22Rv1 (cell line): Measurements from ENCODE around the gene CPAMD8.

Experiments
- ZFX ChIP-seq: fragments of 450-650 bp; IDR thresholded peaks from 2 replicates; pipeline ENCODE4 v1.6.1; 2017; ENCODE audit warnings: antibody characterized with exemption, borderline replicate concordance
- TF ChIP-seq, protein P1 (sequence below): fragments of 450-650 bp; IDR thresholded peaks from 2 replicates; pipeline ENCODE4 v1.5.1; 2017; ENCODE audit warnings: mild to moderate bottlenecking

GRCh38 chr19:16919496-16919895 lies 107.1 kb downstream of the CPAMD8 start:
- no peak for TF ChIP-seq ZFX
- TF ChIP-seq, protein P1, sequence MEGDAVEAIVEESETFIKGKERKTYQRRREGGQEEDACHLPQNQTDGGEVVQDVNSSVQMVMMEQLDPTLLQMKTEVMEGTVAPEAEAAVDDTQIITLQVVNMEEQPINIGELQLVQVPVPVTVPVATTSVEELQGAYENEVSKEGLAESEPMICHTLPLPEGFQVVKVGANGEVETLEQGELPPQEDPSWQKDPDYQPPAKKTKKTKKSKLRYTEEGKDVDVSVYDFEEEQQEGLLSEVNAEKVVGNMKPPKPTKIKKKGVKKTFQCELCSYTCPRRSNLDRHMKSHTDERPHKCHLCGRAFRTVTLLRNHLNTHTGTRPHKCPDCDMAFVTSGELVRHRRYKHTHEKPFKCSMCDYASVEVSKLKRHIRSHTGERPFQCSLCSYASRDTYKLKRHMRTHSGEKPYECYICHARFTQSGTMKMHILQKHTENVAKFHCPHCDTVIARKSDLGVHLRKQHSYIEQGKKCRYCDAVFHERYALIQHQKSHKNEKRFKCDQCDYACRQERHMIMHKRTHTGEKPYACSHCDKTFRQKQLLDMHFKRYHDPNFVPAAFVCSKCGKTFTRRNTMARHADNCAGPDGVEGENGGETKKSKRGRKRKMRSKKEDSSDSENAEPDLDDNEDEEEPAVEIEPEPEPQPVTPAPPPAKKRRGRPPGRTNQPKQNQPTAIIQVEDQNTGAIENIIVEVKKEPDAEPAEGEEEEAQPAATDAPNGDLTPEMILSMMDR = no peak
